GM18858 (cell line): ENCODE results near the gene LPAR5.

ENCODE experiments used
- ATAC-seq: cut with Tn5 transposase; IDR thresholded peaks from one replicate; pipeline ENCODE4 v1.9.1; 2021; ENCODE audit not compliant: unreplicated experiment

Gene LPAR5

GRCh38 chr12:6635856-6636531 lies at the start of gene LPAR5:
Gene LPAR5, minus strand, starts transcription at chr12:6635959. Its CDS starts 14,711 bp downstream, at chr12:6621248.
- ATAC-seq, result no peak

GRCh38 chr12:6684609-6685008 lies 48.9 kb upstream of the LPAR5 start:
- ATAC-seq, result no peak

GRCh38 chr12:6676962-6677361 lies 41.2 kb upstream of the LPAR5 start:
- ATAC-seq, result no peak

GRCh38 chr12:6672143-6672542 lies 36.4 kb upstream of the LPAR5 start:
- ATAC-seq, result no peak

- ATAC-seq, result no peak
These were observed 31.9 kb upstream of the LPAR5 start for GRCh38 chr12:6667559-6668210.

- no peak for ATAC-seq
These were observed 30.5 kb upstream of the LPAR5 start for GRCh38 chr12:6666211-6666610.

GRCh38 chr12:6664902-6665301 lies 29.1 kb upstream of the LPAR5 start:
- no peak for ATAC-seq

- peak; percentile 89 for ATAC-seq
These were observed 27.4 kb upstream of the LPAR5 start, which contains the start of gene ING4 for GRCh38 chr12:6662906-6663742. Gene ING4, minus strand, starts transcription at chr12:6663119. Its CDS starts 18 bp downstream, at chr12:6663101.

GRCh38 chr12:6662602-6662905 lies 26.8 kb upstream of the LPAR5 start:
- no peak for ATAC-seq

GRCh38 chr12:6653987-6654386 lies 18.2 kb upstream of the LPAR5 start:
- ATAC-seq, result no peak

- no peak for ATAC-seq
These were observed 17.6 kb upstream of the LPAR5 start for GRCh38 chr12:6653342-6653741.

GRCh38 chr12:6652391-6652790 lies 16.6 kb upstream of the LPAR5 start:
- ATAC-seq, result no peak

- ATAC-seq, result no peak
These were observed 15.1 kb upstream of the LPAR5 start for GRCh38 chr12:6650832-6651231.

GRCh38 chr12:6647083-6647604 lies 11.4 kb upstream of the LPAR5 start, which contains the start of gene ACRBP:
Gene ACRBP, minus strand, starts transcription at chr12:6647432. Its CDS starts 66 bp downstream, at chr12:6647366.
- no peak for ATAC-seq

- no peak for ATAC-seq
These were observed 10.7 kb upstream of the LPAR5 start for GRCh38 chr12:6646276-6647082.

- ATAC-seq, result no peak
These were observed 9.1 kb upstream of the LPAR5 start for GRCh38 chr12:6644903-6645302.

- ATAC-seq, result no peak
These were observed 8.5 kb upstream of the LPAR5 start for GRCh38 chr12:6644257-6644596.

- no peak for ATAC-seq
These were observed 8.0 kb upstream of the LPAR5 start for GRCh38 chr12:6643569-6644256.

GRCh38 chr12:6641131-6641530 lies 5.4 kb upstream of the LPAR5 start:
- ATAC-seq, result no peak

- ATAC-seq, result no peak
These were observed 4.7 kb upstream of the LPAR5 start for GRCh38 chr12:6640497-6640896.
